Ishikawa (cell line): Measurements from ENCODE around the gene SMYD3.

Source experiments
- CEBPB ChIP-seq: IDR thresholded peaks from 2 replicates; pipeline ENCODE4 v1.6.1; 2012
- CREB1 ChIP-seq: IDR thresholded peaks from 2 replicates; pipeline ENCODE4 v1.6.1; 2012; ENCODE audit warnings: low read depth
- EGR1 ChIP-seq: IDR thresholded peaks from 2 replicates; pipeline ENCODE4 v1.6.1; 2012
- EP300 ChIP-seq: IDR thresholded peaks from 2 replicates; pipeline ENCODE4 v1.6.1; 2012; ENCODE audit warnings: borderline replicate concordance
- MAX ChIP-seq: IDR thresholded peaks from 2 replicates; pipeline ENCODE4 v1.6.1; 2012
- RAD21 ChIP-seq: IDR thresholded peaks from 2 replicates; pipeline ENCODE4 v1.6.1; 2012; ENCODE audit warnings: low read depth
- REST ChIP-seq: IDR thresholded peaks from 2 replicates; pipeline ENCODE4 v1.6.1; 2012; ENCODE audit warnings: low read depth, mild to moderate bottlenecking
- TAF1 ChIP-seq: IDR thresholded peaks from 2 replicates; pipeline ENCODE4 v1.6.1; 2012; ENCODE audit warnings: low read depth, mild to moderate bottlenecking
- TCF12 ChIP-seq: IDR thresholded peaks from 2 replicates; pipeline ENCODE4 v1.6.1; 2012; ENCODE audit warnings: low read depth
- YY1 ChIP-seq: IDR thresholded peaks from 2 replicates; pipeline ENCODE4 v1.6.1; 2012; ENCODE audit warnings: low read depth

GRCh38 chr1:246000638-246001015 lies 506.5 kb downstream of the SMYD3 start:
- TF ChIP-seq MAX = no peak
- TF ChIP-seq TAF1 = no peak
- no peak for TF ChIP-seq CREB1
- TF ChIP-seq REST = no peak
- no peak for TF ChIP-seq EGR1
- TF ChIP-seq EP300 = no peak
- no peak for TF ChIP-seq YY1
- TF ChIP-seq RAD21 = no peak
- no peak for TF ChIP-seq CEBPB
- no peak for TF ChIP-seq TCF12
